DMS 273 treated with DMSO at 0.1 percent for 48 hours (cell line): ENCODE measurements around the gene CPTP.
A peak's percentile ranks its signal among the peaks of the same experiment; 100 is the strongest.

Source experiments
- DNase-seq: peaks from one replicate; lab custom pipeline; 2025; lab: John Stamatoyannopoulos, UW

CPTP gene

GRCh38 chr1:1324524-1325287 lies at the start of gene CPTP, which contains the start of gene INTS11:
Gene CPTP (plus strand): TSS chr1:1324802. CDS start chr1:1326911, 2,109 bp downstream.
Gene INTS11 (minus strand): TSS chr1:1324660. CDS start chr1:1324608, 52 bp downstream.
- peak; percentile 46 for DNase-seq

DNA sequence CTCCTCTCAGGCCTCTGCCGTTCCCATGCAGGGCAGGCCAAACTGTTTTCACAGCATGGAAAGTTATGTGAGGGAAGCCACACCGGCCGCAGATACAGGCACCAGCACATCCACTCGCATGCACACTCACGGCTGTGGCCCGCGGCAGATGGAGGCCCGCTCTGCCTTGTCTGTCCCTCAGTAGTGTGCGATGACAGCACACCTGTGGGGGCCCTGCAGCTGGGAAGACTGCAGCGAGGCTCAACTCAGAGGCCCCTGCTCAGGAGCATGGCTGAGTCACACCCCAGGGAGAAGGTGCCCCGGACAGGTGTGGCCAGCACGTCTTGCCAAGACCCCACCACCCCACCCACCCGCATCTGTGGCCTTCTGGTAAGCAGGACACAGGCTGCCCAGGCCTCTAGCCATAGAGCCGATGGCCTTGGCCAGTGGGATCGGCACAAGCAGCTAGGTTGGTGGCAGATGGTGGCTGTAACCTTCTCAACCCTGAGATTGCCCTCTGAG lies 49.6 kb upstream of the CPTP start:
- DNase-seq = no peak

DNA sequence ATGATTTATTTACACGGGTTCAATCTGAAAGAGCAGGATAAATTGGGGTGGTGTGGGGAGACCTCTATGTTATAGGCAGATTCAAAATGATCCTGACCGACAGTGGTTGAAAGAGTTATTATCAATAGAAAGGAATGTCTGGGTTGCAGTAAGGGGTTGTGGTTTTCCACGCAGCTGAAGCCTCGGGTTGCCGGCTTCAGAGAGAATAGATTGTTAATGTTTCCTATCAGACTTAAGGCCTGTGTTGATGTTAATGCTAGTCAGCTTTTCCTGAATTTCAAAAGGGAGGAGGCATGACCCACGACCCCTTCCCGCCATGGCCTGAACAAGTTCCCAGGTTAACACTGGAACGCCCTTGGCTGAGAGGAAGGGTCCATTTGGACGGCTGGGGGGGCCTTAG lies 48.8 kb upstream of the CPTP start:
- no peak for DNase-seq

DNA sequence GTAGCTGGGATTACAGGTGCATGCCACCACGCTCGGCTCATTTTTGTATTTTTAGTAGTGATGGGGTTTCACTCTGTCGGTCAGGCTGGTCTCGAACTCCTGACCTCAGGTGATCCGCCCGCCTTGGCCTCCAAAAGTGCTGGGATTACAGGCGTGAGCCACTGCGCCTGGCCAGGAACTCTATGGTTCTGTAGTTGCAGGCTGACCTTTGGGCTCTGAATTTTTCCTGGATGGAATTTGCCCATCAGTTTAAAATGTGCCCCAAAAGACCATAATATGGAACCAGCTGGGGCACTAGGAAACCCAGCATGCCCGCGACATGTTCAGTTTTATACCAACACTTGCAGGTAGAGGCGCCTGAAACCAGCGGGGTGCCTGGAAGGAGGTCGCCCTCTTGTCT lies 46.0 kb upstream of the CPTP start:
- DNase-seq = no peak

DNA sequence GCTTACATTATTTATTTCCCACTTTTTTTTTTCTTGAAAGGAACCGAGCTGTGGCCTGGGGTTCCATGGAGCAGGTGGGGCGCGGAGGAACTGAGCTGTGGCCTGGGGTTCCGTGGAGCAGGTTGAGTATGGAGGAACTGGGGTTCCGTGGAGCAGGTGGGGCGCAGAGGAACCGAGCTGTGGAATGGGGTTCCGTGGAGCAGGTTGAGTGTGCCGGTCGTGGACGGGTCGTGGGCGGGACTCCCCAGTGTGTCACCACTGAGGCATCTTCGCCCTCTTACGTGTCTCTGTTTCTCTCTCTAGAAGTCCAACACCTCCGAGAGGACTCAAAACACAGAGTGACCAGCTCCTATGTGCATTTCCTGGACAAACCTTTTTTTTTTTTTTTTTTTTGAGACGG lies 45.6 kb upstream of the CPTP start:
- no peak for DNase-seq

DNA sequence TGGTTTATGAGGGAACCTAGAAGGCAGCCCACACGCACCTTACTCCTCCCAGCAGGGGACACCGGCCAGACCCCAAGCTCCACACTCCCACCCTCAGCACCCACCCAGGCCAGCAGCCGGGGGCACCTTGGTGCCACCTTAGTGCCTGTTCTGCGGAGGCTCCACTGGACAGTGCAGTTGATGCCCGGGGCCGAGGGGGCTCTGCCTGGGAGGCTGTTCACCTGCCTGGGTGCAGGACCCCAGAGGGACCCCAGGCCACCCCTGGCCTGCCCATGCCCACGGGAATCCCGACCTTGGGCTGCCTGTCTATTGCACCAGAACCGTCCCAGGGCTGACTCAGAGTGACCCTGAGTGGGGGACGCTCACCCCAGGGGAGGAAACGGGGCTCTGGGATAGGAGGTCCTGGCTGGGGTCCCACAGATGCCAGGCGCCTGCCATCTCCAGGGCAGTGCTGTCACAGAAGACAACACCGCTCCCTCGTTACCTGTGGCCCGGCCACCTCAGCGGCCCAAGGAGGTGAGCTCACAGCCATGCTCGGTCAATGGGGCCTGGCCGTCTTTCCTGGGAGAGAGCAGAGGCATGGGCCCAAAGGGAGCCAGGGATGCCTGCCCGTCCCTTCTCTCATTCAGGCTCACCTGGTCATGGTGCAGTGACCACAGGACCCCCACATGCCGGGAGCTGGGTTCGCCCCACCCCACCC lies 43.7 kb upstream of the CPTP start:
- DNase-seq = no peak

- no peak for DNase-seq
These were observed 42.9 kb upstream of the CPTP start for GRCh38 chr1:1281533-1282321.

GRCh38 chr1:1282998-1283397 lies 41.6 kb upstream of the CPTP start:
- DNase-seq = no peak

GRCh38 chr1:1283821-1284220 lies 40.8 kb upstream of the CPTP start:
- DNase-seq = no peak

DNA sequence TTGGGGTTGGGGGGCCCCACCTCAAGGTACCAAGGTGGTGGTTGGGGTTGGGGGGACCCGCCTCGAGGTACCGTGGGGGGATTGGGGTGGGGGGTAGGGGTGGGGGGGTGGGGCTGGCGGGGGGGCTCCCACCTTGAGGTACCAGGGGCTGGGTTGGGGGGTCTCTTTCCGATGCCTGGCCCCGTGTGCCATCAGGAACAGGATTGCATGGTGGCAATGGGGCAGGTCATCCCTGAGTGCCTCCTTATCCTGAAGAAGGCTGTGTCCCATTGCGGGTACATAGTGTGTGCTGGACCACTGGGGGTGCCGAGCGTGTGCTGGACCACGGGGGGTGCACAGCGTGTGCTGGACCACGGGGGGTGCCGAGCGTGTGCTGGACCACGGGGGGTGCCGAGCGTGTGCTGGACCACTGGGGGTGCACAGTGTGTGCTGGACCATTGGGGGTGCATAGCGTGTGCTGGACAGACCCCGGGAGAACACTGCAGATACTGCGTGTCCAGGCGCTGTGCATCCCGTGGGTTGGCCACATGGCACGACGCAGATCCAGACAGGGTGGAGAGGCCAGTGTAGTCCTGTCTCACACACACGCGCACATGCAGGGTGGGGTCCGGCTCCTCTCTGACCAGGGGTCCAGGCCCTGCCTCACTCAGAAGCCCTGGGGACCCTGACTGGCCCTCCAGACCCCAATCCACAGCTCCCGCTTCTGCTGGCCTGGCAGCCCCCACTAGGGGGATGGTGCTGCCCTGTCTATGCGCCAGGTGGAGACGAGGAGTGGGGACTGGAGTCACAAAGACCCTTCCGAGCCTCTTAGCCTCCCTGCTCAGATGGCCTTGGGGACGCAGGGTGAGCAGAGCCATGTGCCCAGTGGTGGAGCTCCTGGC lies 40.1 kb upstream of the CPTP start:
- DNase-seq = no peak

DNA sequence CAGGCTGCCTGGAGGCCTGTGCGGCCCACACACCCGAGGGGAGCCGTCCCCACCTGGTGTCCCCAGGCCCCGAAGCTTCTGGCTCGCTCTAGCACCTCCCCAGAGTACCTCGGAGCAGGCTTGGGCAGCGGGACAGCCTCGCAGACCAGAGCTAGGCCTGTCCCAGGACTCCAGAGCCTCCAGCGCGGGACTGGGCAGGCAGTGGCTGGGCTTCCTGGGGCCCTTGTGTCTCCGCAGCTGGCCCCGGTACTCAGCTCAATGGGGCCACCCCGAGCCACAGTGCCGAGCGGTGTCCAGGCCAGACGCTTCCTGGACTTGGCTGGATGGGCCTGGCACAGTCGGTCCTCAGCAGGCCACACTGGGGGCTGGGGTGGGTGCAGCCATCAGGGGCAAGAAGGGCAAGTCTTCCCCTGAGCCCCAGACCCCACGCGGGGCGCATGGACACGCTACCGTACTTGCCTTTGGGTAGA lies 39.5 kb upstream of the CPTP start:
- DNase-seq = no peak

DNA sequence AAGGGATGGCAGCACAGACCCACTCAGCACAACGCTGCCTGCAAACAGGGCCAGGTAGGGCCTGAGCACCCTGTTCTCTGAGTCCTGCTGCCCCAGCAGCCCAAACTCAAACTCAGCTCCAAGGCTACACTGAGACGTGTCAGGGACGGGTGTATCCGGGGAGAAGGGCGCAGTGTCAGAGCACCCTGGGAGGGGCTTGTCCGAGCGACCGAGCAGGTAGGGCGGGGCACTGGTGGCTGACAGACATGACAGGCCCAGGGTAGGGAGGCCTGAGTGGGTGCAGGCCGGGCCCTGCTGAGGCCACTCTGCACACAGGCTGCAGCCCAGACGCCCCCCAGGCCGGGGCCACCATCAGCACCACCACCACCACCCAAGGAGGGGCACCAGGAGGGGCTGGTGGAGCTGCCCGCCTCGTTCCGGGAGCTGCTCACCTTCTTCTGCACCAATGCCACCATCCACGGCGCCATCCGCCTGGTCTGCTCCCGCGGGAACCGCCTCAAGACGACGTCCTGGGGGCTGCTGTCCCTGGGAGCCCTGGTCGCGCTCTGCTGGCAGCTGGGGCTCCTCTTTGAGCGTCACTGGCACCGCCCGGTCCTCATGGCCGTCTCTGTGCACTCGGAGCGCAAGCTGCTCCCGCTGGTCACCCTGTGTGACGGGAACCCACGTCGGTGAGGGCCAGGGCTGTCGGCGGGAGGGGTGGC lies 38.8 kb upstream of the CPTP start:
- DNase-seq = no peak

GRCh38 chr1:1286313-1287261 lies 38.0 kb upstream of the CPTP start:
- no peak for DNase-seq

DNA sequence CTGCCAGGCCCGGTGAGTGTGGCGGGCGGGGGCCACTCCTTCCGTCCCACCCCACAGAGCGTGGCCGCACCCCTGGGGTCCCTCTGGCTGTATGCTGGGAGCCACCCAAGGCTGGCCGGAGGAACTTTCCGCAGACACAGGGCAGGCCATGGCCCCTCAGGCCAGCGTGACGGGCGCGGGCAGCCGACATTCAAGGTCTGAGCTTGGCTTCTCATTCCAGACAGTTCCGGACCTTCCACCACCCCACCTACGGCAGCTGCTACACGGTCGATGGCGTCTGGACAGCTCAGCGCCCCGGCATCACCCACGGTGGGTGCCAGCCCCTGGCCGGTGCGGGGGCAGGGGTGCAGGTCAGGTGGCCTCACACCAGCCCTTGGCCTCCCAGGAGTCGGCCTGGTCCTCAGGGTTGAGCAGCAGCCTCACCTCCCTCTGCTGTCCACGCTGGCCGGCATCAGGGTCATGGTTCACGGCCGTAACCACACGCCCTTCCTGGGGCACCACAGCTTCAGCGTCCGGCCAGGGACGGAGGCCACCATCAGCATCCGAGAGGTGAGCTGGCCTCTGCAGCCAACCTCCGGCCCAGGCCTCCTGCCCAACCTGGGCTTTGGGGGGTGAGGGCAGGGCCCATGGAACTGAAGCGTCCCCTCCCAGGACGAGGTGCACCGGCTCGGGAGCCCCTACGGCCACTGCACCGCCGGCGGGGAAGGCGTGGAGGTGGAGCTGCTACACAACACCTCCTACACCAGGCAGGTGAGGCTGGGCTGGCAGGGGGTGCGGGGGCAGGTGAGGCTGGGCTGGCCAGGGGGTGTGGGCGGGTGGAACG lies 37.1 kb upstream of the CPTP start:
- DNase-seq = no peak

- DNase-seq = no peak
These were observed 34.3 kb upstream of the CPTP start for GRCh38 chr1:1290238-1290731.

- DNase-seq = no peak
These were observed 33.5 kb upstream of the CPTP start for GRCh38 chr1:1291023-1291528.

GRCh38 chr1:1291548-1292441 lies 32.8 kb upstream of the CPTP start:
- DNase-seq = peak; percentile 44
